Measurements from ENCODE around the gene TICRR.

- TF ChIP-seq, protein P1, sequence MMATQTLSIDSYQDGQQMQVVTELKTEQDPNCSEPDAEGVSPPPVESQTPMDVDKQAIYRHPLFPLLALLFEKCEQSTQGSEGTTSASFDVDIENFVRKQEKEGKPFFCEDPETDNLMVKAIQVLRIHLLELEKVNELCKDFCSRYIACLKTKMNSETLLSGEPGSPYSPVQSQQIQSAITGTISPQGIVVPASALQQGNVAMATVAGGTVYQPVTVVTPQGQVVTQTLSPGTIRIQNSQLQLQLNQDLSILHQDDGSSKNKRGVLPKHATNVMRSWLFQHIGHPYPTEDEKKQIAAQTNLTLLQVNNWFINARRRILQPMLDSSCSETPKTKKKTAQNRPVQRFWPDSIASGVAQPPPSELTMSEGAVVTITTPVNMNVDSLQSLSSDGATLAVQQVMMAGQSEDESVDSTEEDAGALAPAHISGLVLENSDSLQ (IDR thresholded peaks at IDR 0.05): no peak
- TF ChIP-seq ZNF384 (IDR thresholded peaks at IDR 0.05): no peak
- TF ChIP-seq SP1 (IDR thresholded peaks at IDR 0.05): no peak
- TF ChIP-seq LEF1 (IDR thresholded peaks at IDR 0.05; ENCODE audit: borderline replicate concordance): no peak
- TF ChIP-seq HDGF (IDR thresholded peaks at IDR 0.05; ENCODE audit: borderline replicate concordance): no peak
- no peak for TF ChIP-seq TARDBP (IDR thresholded peaks at IDR 0.05)
- no peak for TF ChIP-seq FOXK2 (IDR thresholded peaks at IDR 0.05)
- TF ChIP-seq ELF4 (IDR thresholded peaks at IDR 0.05): no peak
- TF ChIP-seq FOXM1 (IDR thresholded peaks at IDR 0.05; ENCODE audit: borderline replicate concordance): no peak
- TF ChIP-seq BHLHE40 (IDR thresholded peaks at IDR 0.05; ENCODE audit: borderline replicate concordance): no peak
- no peak for TF ChIP-seq SUZ12 (IDR thresholded peaks at IDR 0.05)
Observed at GRCh38 chr15:89666184-89666857, 91.1 kb downstream of the TICRR start.
